OCI-M2 (cell line): Measurements from ENCODE around the gene LRRC8A.
"Not testable (repeated sequence)": the region's sequence is repeated elsewhere in the genome, so short reads cannot be mapped to it uniquely, and the experiment has no call there.

ENCODE experiments used
- DNase-seq: peaks from one replicate; lab custom pipeline; 2025; ENCODE audit not compliant: unreplicated experiment; lab: John Stamatoyannopoulos, UW

Gene LRRC8A

DNA sequence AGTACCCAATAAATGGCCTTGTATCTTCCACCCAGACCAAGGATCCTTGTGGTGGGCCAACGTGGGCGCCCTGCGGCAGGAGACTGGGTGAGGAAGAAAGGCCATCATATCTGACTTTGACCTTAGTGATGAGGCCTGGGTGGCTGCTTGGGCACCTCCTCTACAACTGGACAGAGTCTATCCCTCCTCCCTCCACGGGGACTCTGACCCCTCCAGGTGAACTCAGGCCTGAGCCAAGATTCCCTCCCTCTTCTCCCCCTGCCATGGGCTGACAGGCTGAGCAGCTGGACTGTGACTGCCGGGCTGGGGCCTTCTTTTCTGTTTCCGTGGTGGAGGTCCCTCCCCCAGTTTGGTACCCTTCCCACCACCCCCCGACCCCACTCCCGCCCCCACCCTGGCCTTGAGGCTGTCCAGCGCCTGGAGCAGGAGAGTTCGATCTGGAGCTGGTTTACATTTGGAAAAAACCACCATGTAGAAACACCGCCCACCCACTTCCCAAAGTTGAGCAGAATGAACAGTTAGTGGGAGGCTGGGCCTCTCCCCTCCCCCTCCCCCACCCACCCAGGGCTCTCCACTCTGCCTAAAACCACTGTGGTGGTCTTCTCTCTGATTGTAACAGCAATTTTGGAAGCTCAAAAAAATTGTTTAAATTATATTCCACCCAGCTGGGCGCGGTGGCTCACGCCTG, 37.6 kb downstream of the LRRC8A start:
- DNase-seq = no peak

DNA sequence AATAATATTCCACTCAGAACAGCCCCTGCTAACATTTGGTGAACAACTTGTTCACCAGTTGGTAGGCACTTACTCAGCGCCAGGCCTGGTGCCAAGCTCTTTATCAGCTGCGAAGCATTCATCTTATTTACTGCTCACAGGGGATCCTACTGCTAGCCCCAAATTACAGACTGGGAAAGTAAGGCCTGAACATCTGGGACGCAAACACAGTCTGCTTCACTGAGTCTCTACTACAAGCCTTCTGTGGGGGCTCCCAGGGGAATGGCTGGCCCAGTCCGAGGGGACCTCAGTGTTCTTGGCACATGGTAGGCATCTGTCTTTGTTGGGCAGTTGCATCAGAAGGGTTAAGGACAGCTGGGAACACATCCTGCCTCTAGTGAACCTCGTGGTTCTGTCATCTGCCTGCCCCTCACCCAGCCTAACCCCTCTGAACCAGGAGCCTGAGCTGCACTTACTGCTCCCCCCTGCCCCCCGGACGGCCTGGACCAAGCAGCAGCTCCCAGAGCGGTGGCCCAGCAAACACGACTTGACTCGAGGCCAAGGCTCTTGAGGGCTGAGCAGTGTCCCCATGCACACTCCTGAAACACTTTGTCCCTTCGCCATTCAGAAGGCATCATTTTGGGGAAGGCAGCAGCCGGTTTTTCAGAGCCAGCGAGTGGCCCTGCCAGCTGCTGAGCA, 38.6 kb downstream of the LRRC8A start, which contains the start of gene PHYHD1:
TSS of gene PHYHD1 (plus strand) at position 602 of the 678 bp plus-strand sequence. CDS start 1,342 bp downstream, outside the sequence.
- no peak for DNase-seq

DNA sequence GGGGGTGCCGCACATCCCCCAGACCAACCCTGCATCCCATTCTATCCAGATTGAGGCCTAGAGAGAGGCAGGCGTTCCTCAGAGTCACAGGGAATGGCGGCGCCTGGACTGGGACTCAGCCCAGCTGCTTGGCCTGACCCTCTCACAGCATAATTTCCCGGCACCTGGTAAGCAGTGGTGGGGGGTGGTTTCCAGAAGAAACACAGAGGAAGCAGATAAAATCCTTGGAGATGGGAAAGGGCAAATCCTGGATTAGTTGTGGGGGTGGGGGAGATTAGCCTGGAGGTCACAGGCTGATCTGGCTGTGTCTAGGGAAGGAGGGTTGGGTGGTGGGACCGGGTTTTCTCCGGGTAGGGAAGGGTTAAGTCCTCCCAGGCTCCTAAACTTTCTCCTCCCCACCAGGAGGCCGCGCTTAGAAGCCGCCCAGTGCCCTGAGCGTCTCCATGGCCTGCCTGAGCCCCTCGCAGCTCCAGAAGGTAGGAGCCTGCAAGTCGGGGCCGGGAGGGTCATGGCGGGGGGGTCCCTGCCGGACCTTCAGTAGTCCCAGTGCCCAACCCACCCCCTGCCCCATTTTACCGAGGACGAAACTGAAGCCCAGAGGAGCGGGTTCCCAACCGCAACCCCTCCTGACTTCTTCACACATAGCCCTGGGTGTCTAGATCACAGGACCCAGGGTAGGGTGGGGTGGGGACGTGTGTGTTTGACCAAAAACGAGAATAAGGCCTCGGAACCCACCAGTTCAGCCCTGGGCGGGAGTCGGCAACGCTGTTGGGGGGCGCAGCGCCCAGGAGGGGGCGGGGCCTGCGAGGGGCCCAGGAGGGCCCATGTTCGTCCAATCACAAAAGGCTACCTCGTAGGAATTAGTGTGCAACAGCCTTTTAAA, 40.2 kb downstream of the LRRC8A start:
- DNase-seq = no peak

DNA sequence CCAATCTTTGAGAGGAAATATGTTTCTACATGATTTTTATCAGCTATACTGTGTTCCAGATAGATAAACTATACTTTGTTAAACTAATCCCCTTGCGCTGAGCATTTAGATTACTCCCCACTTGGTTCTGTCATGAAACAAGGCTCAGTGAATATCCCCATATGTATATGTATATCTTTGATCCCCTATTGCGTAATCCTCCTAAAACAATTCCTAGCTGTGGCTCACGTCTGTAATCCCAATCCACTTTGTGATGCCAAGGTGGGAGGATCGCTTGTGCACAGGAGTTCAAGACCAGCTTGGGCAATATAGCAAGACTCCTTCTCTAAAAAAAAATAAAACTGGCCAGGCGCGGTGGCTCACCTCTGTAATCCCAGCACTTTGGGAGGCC, 41.6 kb downstream of the LRRC8A start:
- no peak for DNase-seq

DNA sequence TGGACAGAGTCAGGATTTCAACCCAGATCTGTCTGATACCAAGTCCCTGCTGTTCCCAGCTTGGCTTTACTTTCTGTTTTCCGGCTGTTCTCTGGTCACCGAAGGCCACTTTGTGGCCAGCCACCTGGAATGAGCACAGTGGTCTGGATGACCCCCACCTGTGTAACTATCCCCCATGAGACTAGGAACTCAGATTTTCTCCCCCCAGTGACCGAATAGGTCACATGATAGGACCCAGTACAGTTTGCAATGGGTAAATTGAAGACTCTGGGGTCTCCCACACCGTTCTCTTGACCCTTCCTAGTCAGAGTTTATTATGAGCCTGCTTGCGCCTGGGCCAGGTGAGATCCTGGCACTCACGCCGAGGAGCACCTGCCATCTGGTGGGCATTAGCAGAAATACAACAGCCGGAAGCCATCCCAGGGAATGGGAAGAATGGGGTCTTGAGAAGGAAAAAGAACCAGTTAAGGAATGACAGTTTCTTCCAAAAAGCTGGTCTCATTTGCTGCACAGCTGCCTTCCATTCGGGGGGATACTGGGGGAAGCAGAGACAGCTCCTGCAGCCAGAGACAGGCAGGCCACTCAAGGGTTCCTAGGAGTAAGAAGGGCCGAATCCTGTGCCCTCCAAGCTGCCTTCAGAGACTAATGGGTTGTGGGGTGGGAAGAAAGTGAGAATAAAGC, 45.9 kb downstream of the LRRC8A start:
- no peak for DNase-seq

DNA sequence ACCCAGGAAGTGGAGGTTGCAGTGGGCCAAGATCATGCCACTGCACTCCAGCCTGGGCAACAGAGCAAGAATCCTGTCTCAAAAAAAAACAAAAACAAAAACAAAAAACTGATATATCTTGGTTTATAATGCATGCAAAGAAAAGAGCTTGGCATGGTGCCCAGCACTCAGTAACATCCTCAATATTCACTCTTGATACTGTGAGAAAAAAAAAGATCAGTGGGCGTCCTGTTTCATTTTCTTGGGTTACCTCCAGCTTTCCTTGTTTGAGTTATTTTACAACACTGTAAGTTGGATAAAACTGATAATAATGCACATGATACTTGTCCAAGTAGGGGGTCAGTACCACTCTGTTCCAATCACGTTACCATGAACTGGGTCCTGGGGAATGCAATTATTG, 46.7 kb downstream of the LRRC8A start:
- no peak for DNase-seq

- DNase-seq = no peak
Measured at GRCh38 chr9:128929560-128929959, 47.6 kb downstream of the LRRC8A start.

DNA sequence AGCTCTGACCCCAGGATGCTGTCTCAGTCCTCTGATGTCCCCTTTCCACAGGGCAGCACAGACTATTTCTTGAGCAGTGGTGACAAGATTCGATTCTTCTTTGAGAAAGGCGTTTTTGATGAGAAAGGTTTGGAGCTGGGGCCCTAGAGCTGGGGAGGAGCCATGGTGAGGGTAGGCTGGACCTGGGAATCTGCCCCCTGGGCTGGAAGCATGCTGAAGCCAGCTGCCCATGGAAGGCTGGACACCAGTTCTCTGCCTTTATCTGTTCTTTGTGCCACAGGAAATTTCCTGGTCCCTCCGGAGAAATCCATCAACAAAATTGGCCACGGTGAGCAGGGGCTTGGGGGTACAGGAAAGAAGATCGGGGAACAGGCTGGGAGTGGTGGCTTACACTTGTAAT, 51.8 kb downstream of the LRRC8A start:
- no peak for DNase-seq

DNA sequence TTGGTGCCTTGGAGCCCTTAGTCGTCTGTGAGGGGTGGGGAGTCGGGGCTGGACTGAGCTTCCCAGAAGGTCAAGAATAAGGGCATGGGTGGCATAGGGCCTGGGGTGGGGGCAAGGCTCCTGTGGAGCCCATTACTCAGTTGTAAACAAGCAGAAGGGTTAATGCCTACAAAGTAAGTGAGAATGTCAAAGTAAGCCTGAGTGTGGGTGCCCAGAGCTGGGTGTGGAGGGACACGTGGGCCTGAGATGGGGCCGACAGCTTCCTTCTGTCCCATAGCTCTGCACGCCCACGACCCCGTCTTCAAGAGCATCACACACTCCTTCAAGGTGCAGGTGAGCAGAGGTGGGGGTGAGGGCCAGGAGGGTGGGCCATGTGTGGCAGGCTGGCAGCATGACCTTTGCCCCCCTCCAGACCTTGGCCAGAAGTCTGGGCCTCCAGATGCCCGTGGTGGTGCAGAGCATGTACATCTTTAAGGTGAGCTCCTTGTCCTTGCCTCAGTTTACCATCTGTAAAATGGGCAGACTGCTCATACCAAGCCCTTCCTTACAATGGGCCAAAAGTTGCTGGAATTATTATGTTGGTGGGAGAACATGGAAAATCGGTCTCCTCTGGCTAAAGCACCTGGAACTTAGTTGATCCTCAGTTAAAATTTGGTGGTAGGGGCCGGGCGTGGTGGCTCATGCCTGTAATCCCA, 54.4 kb downstream of the LRRC8A start:
- DNase-seq = no peak

- no peak for DNase-seq
Measured at GRCh38 chr9:128937310-128938165, 55.6 kb downstream of the LRRC8A start.

DNA sequence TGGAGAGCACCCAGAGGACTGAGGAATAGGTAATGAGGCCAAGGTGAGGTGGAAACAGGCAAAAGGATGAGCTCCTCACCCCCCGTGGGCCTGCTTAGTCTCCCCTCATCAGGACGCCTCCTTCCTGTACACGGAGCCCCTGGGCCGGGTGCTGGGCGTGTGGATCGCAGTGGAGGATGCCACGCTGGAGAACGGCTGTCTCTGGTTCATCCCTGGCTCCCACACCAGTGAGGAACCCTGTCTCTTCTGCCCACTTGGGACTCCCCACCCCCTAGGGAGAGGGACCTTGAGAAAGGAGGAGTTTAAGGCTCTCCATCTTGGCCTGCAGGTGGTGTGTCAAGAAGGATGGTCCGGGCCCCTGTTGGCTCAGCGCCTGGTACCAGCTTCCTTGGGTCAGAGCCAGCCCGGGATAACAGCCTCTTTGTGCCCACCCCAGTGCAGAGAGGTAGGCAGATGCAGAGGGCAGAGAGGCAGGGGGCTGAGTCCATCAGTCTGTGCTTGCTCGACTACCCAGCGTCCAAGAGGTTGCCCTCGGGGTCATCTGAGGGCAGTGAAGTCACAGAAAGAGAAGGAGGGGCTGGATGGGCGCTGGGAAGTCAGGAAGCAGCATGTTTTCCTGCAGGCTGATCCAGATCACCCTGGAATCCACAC, 58.5 kb downstream of the LRRC8A start:
- DNase-seq = no peak

DNA sequence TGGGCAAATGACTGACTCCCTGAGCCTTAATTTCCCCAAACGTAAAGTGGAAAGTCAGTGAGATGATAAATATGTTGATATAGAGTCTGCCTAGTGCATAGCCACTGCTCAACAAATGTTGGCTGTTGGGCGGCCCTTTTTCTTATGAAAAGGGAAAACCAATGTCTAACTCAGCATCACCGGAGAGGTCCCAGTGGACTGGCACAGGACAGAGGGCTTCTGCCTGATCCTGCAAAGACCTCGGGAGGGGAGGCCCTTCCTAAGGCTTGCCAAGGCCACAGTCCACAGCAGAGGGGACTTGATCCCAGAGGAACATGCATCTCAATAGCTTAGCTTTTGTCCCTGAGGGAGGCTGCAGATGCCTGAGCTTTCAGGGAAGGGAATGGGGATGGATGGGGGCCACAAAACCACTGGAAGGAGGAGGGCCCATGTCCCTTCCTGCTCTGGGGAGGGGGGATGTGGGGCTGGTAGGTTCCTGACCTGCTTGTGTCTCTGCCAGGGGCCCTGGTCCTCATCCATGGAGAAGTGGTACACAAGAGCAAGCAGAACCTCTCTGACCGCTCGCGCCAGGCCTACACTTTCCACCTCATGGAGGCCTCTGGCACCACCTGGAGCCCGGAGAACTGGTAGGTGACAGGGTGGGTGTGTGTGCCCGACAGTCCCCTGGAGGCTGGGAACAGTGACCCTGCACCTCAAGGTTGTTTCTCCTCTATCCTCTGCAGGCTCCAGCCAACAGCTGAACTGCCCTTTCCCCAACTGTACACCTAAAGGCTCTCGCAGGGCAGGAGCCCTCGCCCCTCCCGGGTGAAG, 59.2 kb downstream of the LRRC8A start:
- no peak for DNase-seq

GRCh38 chr9:128943832-128944620, 62.1 kb downstream of the LRRC8A start:
- DNase-seq = no peak

GRCh38 chr9:128944966-128945365, 63.0 kb downstream of the LRRC8A start:
- DNase-seq = not testable (repeated sequence)

DNA sequence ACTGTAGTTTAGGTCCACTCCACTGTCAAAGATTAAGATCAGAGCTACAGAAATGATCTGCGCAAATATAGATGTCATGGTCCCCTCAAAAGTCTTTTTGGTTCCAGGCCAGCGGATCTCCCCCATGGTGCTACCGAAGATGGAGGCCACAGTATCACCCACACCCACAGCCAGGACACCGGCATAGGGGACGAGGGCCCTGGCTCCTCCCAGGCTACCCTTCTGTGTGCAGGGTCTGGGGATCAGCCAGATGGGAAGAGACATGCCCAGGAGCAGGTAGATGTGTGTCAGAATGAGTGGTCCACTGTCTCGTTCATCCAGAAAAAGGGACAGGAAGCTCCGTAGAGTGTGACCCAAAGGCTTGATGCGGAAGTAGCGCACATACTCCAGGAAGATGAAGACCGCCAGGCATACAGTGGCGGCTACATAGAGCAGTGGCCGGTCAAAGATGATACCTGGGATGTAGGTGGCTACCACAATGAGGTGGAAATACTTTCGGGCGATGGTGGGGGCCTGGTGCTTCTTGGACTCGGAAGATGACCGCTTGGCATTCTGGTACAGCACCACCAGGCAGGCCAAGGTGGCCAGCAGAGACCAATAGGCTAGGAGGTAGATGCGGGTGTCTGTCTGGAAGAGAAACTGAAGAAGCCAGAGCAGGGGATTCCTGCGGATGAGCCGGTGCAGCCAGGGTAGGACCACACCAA, 64.0 kb downstream of the LRRC8A start:
- DNase-seq = no peak

- no peak for DNase-seq
Measured at GRCh38 chr9:128946571-128947276, 64.8 kb downstream of the LRRC8A start.

- no peak for DNase-seq
Measured at GRCh38 chr9:128947277-128947526, 65.3 kb downstream of the LRRC8A start.
